Testis (tissue), 2 donors: ENCODE results near the gene PPP1R13L.

ENCODE experiments used
- CTCF ChIP-seq, 3 experiments: fragments of 450-650 bp in 2 of 3; fragments of 200-600 bp in 1 of 3; sonication (generic) in 1 of 3; IDR thresholded peaks; one replicate each; pipeline ENCODE4 v1.5.1; 2016 to 2019; ENCODE audit warnings: antibody characterized with exemption in 3 of 3, mild to moderate bottlenecking in 2 of 3, moderate library complexity in 1 of 3
- POLR2A ChIP-seq: fragments of 450-650 bp; IDR thresholded peaks from one replicate; pipeline ENCODE4 v1.6.1; 2017; ENCODE audit warnings: antibody characterized with exemption, mild to moderate bottlenecking, moderate library complexity

GRCh38 chr19:45358213-45358792 is 46.6 kb downstream of the PPP1R13L start:
- TF ChIP-seq CTCF (IDR thresholded peaks at IDR 0.05): no peak
- no peak for TF ChIP-seq POLR2A
